Skeletal muscle satellite cell (primary cell): ENCODE results near the gene VSIR.

Experiments used
- H3K27me3 ChIP-seq: 2 replicates; pipeline ENCODE4 v1.7.0; 2013; ENCODE audit warnings: low read length; ENCODE audit not compliant: control insufficient read depth, insufficient read depth
- H3K36me3 ChIP-seq: 2 replicates; pipeline ENCODE4 v1.7.0; 2013; ENCODE audit warnings: mild to moderate bottlenecking, control low read depth, low read length; ENCODE audit not compliant: insufficient read depth
- H3K4me1 ChIP-seq: 2 replicates; pipeline ENCODE4 v1.7.0; 2013; ENCODE audit warnings: low read length; ENCODE audit not compliant: control insufficient read depth, insufficient read depth
- H3K4me2 ChIP-seq: 2 replicates; pipeline ENCODE4 v1.7.0; 2013; ENCODE audit warnings: mild to moderate bottlenecking, low read length
- H3K4me3 ChIP-seq: 2 replicates; pipeline ENCODE4 v1.7.0; 2013; ENCODE audit warnings: low read length
- H3K9ac ChIP-seq: 2 replicates; pipeline ENCODE4 v1.7.0; 2013; ENCODE audit warnings: mild to moderate bottlenecking, low read depth, low read length, moderate library complexity
- H3K9me3 ChIP-seq: replicated peaks from 2 replicates; pipeline ENCODE4 v1.7.0; 2013; ENCODE audit warnings: mild to moderate bottlenecking, control low read depth, low read length

The VSIR gene

DNA sequence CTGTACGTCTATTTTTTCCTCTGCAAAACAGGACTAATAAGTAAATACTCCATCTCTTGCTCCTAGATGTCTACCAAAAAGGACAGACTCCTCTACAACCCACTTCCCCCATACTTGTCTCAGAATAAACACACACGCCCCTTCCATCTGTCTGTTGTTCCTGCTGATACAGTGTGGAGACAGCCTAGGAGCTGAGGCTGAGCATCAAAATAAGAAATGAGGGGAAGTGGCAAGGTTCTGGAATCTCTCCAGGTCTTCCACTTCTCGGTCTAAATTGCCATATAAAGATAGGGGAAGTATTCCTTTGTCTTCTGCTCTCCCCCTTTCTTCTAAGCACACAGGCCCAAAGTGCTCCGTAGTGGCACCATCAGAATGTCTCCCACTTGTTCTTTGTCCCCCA is 30.8 kb upstream of the VSIR start:
- no peaks in the 10 kb centered on the region for H3K9me3 ChIP-seq
- no peaks in the 10 kb centered on the region for H3K36me3 ChIP-seq
- H3K4me1 ChIP-seq = no peaks in the 10 kb centered on the region
- no peak overlapping the region for H3K4me2 ChIP-seq
- peaks cover 34% of the 10 kb centered on the region for H3K27me3 ChIP-seq
- H3K9ac ChIP-seq = no peak overlapping the region
- no peak overlapping the region for H3K4me3 ChIP-seq

DNA sequence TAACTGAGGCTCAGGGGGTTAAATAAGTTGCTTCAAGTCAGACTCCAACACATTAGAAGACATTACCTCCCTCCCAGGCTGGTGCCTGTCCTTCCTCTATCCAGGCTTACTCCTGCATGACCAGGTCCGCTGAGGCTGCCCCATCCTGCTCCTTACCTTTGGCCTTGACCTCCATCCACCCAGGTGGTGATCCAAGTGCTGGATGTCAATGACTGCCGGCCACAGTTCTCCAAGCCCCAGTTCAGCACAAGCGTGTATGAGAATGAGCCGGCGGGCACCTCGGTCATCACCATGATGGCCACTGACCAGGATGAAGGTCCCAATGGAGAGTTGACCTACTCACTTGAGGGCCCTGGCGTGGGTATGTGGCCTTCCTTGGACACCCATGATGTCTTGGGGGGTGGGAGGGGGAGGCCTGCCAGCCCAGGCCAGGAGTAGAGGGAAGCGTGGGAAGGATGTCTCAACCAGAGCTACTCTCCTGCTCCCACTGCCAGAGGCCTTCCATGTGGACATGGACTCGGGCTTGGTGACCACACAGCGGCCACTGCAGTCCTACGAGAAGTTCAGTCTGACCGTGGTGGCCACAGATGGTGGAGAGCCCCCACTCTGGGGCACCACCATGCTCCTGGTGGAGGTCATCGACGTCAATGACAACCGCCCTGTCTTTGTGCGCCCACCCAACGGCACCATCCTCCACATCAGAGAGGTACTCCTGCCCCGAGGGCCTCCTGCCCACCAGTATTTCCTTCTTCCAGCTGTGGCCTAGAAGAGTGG is 29.6 kb upstream of the VSIR start:
- H3K9ac ChIP-seq = no peak overlapping the region
- H3K9me3 ChIP-seq = no peaks in the 10 kb centered on the region
- H3K36me3 ChIP-seq = no peaks in the 10 kb centered on the region
- H3K4me3 ChIP-seq = no peak overlapping the region
- H3K27me3 ChIP-seq = peaks cover 34% of the 10 kb centered on the region
- no peak overlapping the region for H3K4me2 ChIP-seq
- no peaks in the 10 kb centered on the region for H3K4me1 ChIP-seq

DNA sequence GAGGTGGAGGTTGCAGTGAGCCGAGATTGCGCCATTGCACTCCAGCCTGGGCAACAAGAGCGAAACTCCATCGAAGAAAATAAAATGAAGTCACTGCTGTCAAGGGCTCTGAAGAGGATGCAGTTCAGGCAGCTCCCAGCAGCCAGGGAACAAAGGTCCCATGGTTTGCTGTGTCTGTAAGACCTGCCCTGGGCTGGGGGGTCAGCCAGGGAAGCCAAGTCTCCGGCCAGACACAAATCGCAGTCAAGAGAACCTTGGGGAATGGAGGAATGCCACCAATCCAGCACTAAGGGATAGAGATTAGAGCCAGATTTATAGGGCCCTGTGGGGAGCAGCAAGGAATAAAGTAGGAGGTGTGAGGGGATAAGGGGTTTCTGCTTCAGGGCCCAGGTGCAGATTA is 28.9 kb upstream of the VSIR start:
- Histone ChIP-seq H3K9ac (no peak overlapping the region), H3K4me1 (no peaks in the 10 kb centered on the region), H3K4me3 (no peak overlapping the region), H3K36me3 (no peaks in the 10 kb centered on the region), H3K9me3 (no peaks in the 10 kb centered on the region), H3K4me2 (no peak overlapping the region), H3K27me3 (peaks cover 36% of the 10 kb centered on the region)

DNA sequence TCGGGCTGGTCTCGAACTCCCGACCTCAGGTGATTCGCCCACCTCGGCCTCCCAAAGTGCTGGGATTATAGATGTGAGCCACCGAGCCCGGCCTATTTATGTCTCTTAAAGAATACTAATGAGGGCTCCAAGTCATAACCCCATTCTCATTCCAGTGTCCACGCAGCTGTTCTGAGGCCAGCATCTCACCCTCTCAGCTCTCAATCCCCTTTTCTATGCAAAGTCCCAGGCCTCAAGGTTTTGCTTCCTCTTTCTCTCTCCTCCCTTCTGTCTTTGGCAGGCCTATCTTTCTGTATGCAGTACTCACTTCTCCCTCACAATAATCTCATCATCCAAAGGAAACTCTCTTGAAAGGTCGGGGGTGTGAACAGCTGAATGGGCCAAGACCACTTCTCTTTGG is 28.0 kb upstream of the VSIR start:
- Histone ChIP-seq H3K4me3 (no peak overlapping the region), H3K9me3 (no peaks in the 10 kb centered on the region), H3K27me3 (peaks cover 39% of the 10 kb centered on the region), H3K36me3 (no peaks in the 10 kb centered on the region), H3K9ac (no peak overlapping the region), H3K4me2 (no peak overlapping the region), H3K4me1 (no peaks in the 10 kb centered on the region)

DNA sequence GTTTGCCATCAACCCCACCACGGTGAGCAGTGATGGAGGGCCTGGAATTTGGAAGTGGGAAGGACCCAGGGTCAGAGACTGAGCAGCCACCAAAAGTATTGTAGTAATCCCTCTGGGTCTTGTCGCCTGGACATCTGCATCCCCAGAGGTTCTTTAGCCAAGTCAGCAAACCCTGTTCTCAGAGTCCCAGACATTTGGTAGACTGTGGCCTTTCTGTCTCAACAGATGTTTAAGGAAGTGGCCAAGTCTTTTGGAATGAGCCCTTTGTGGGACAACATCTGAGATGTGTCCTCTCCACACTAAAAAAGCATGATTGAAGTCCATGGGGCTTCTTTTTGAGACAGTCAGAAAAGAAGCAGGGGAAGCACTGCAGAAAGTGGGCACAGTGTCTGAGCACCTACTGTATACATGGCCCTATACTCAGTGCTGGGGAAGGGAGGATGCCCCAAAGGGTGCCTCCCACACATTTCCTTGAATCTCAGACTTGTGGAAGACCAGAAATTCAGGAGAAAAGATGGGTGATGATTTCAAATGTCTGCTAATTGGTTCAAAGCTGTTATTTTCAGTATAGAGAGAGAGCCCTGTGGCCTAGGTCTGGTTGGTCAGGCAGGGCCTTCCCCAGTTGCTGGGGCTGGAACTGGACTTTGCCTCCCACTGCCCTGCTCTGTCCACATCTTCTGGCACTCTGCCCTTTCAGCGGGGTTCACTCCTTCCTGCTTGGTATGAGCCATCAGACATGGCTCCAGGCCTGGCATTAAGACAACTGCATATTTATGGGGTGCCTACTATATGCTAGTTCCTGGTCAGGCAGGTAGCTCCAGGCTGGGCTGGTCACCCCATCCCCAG is 26.5 kb upstream of the VSIR start:
- no peak overlapping the region for H3K4me3 ChIP-seq
- H3K36me3 ChIP-seq = no peaks in the 10 kb centered on the region
- no peaks in the 10 kb centered on the region for H3K9me3 ChIP-seq
- peaks cover 31% of the 10 kb centered on the region for H3K27me3 ChIP-seq
- H3K9ac ChIP-seq = no peak overlapping the region
- H3K4me1 ChIP-seq = no peaks in the 10 kb centered on the region
- H3K4me2 ChIP-seq = no peak overlapping the region

DNA sequence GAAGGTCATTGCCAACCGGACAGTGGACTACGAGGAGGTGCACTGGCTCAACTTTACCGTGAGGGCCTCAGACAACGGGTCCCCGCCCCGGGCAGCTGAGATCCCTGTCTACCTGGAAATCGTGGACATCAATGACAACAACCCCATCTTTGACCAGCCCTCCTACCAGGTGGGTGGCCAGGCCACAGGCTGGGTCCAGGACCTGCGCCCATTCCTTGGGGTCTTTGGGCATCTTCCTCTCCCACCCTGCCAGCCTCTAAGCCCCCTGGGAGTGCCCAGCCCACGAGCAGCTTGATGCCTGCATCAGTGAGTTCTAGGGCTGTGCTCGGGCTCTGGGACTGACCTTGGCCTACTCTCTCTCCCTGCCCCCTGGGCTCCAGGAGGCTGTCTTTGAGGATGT is 25.8 kb upstream of the VSIR start:
- H3K27me3 ChIP-seq = peaks cover 32% of the 10 kb centered on the region

DNA sequence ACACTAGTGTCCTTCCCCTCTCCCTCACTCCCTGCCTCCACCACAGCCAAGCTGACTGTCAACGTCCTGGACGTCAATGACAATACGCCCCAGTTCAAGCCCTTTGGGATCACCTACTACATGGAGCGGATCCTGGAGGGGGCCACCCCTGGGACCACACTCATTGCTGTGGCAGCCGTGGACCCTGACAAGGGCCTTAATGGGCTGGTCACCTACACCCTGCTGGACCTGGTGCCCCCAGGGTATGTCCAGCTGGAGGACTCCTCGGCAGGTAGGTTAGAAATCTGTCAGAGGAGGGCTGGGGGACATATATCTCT is 24.9 kb upstream of the VSIR start:
- Histone ChIP-seq H3K9ac (no peak overlapping the region), H3K36me3 (no peaks in the 10 kb centered on the region), H3K9me3 (no peaks in the 10 kb centered on the region), H3K4me1 (no peaks in the 10 kb centered on the region), H3K4me3 (no peak overlapping the region), H3K27me3 (peaks cover 30% of the 10 kb centered on the region), H3K4me2 (no peak overlapping the region)

More for the DNA sequence above, 25.8 kb upstream of the VSIR start:
- H3K9me3 ChIP-seq = no peaks in the 10 kb centered on the region
- H3K4me1 ChIP-seq = no peaks in the 10 kb centered on the region
- no peaks in the 10 kb centered on the region for H3K36me3 ChIP-seq
- no peak overlapping the region for H3K4me2 ChIP-seq
- H3K9ac ChIP-seq = no peak overlapping the region
- H3K4me3 ChIP-seq = no peak overlapping the region

DNA sequence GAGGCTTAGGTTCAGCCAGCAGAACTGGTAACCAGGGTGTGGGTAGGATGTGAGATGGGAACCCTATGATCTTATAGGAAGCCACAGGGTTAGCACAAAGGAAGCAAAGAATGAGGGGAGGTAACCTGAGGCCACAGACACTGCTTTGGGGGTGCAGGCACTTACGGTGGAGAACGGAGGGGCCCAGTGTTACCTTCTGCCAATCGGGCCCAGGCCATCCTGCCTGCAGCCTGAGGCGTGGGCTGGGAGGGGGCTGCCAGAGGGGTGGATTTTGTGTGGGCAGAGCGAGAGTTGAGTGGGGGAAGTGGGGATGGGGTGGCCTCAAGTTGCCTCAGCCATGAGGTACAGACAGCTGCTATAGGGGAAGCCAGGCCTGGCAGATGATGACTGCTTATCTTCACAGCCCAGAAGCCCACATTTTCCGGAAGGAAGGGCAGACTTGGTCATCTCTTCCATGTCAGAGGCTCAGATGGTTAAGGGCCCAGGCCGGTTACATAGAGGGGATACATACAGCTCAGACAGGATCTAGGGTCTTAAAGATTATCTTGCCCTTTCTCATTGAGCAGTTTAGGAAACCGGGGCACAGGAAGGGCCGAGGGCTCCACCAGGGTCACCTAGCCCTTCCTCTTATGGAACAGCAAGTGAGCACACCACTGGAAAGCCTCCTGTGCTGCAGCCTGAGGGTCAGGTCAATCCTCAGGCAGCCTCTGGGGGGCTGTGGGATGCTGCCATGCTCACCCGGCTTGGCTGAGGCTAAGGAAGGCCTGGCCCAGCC is 24.4 kb upstream of the VSIR start:
- Histone ChIP-seq H3K27me3 (peaks cover 34% of the 10 kb centered on the region), H3K36me3 (no peaks in the 10 kb centered on the region), H3K9me3 (no peaks in the 10 kb centered on the region), H3K4me3 (no peak overlapping the region), H3K9ac (no peak overlapping the region), H3K4me2 (no peak overlapping the region), H3K4me1 (no peaks in the 10 kb centered on the region)

DNA sequence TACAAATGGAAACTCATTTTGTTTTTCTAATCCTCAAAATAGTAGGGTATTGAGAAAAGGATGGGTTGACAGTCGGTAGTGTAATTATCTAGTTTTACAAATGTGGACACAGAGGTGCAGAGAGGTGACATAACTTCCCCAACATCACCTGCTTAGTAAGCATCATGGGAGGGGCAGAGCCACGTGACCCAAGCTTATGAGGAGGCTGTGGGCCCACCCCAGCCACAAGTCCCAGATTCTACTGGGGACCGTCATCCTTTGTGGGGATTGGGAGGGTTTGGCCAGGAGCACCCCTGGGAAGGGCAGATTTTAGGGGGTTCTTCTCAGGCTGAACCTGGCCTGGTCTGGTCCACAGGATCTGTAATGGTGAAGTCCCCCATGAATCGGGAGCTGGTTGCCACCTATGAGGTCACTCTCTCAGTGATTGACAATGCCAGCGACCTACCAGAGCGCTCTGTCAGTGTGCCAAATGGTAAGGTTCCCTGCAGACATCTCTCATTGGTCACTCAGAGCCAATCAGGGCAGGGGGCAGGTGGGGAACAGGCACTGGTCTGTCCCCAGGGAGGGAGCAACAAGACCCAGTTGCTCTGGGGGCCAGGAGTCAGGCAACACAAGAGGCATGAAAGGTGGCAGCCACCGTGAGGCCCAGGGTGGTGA is 23.6 kb upstream of the VSIR start:
- Histone ChIP-seq H3K4me2 (no peak overlapping the region), H3K9ac (no peak overlapping the region), H3K4me3 (no peak overlapping the region), H3K9me3 (no peaks in the 10 kb centered on the region), H3K36me3 (no peaks in the 10 kb centered on the region), H3K27me3 (peaks cover 27% of the 10 kb centered on the region), H3K4me1 (no peaks in the 10 kb centered on the region)

DNA sequence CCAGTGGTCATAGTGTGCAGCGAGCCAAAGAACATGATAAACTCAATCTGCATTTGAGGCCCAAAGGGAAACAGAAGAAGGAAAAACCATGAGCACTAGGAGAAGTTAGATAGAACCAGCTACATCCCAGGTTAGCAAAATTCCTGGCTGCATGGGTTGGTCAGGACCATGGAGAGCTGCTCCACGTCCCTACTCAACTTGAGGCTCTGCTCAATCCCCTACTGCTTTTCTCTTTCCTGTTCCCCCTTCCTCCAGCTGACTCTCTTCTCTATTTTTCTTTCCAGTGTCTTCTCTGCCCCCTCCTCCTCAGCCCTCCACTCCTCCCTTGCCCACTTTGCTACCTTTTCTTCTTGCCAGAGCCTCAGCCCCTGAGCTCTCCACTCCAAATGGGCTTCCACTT is 21.9 kb upstream of the VSIR start:
- peaks cover 22% of the 10 kb centered on the region for H3K27me3 ChIP-seq
- no peaks in the 10 kb centered on the region for H3K36me3 ChIP-seq
- H3K9me3 ChIP-seq = no peaks in the 10 kb centered on the region
- no peaks in the 10 kb centered on the region for H3K4me1 ChIP-seq
- no peak overlapping the region for H3K9ac ChIP-seq
- H3K4me2 ChIP-seq = no peak overlapping the region
- no peak overlapping the region for H3K4me3 ChIP-seq

DNA sequence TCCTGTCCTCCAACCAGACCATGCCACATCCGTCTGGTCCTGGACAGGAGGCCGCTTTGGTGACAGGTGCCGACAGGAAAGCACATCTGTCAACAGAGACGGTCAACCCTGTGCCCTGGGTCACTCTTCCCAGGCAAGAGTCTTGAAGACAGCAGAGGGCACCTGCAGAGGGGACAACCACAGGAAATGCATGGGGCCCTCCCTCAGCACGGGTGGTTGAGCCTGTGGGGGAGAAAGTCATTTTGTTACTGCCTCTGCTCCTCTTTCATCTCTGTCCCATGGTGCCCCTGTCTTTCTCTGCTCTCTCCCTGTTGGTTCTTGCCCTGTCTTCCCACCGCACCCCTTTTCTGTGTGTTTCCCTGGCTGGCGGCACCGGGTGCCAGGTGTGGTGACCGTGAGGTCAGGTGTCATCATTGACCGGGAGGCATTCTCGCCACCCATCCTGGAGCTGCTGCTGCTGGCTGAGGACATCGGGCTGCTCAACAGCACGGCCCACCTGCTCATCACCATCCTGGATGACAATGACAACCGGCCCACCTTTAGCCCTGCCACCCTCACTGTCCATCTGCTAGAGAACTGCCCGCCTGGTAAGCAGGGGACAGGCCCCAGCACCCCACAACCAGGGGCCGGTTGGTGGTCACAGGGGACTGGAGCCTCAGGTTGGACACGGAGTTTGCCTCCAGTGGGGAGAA is 17.6 kb upstream of the VSIR start:
- no peak overlapping the region for H3K9ac ChIP-seq
- H3K27me3 ChIP-seq = peaks cover 23% of the 10 kb centered on the region
- H3K4me1 ChIP-seq = no peaks in the 10 kb centered on the region
- H3K4me3 ChIP-seq = no peak overlapping the region
- H3K36me3 ChIP-seq = no peaks in the 10 kb centered on the region
- H3K9me3 ChIP-seq = no peaks in the 10 kb centered on the region
- no peak overlapping the region for H3K4me2 ChIP-seq
